Measurements from ENCODE around the gene MTHFSD. TPM values are rescaled to one million over a fixed set of nuclear protein-coding genes. Genes with fewer than 3 reads are reported as not detected.

MTHFSD gene
- total and polyA plus RNA-seq, 2 of the 8 experiments (the other 6 are each of a cell fraction or from before 2014, with no cell fraction given) = 7.1 to 9.8 TPM

DNA sequence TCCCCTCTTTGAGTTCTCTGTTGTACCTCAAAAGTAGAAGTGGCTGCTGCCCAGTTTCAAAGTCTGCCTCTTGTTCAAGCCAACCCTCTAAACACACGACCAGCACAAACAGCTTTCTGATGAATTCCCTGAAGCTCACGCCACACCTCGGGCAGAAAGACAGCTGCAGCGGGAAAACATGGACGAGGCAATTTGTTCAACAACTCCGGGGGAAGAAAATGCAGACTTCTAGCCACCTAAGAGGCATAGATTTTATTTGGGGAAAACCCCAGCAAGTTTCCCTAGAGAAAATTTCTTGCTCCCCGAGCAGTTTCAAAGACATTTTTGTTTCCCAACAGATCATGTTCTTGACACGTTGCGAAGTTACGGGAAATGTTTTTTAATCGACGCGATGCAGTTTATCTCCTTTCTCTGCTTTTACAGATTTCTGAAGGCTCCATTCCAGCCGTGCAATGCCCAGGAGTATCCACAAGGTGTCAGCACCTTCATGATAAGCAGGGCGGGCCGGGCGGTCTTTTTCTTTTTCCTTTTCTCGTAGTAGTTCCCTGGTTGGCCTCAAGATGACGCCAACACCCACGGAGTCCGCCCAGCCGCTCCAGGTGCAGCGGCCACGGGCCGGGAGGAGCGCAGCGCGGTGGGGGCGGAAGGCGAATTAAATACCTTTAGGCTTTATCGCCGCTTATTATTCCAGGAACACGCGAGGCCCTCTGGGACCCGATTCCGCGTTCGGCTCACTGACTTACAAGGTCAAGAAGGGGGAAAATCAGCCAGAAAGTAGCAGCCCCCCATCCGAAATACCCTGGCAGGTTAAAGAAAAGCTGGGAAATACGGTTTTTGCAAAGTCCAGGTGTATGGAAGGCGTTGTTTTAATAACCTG lies 8.7 kb upstream of the MTHFSD start (continued):
- TF ChIP-seq, protein P1, sequence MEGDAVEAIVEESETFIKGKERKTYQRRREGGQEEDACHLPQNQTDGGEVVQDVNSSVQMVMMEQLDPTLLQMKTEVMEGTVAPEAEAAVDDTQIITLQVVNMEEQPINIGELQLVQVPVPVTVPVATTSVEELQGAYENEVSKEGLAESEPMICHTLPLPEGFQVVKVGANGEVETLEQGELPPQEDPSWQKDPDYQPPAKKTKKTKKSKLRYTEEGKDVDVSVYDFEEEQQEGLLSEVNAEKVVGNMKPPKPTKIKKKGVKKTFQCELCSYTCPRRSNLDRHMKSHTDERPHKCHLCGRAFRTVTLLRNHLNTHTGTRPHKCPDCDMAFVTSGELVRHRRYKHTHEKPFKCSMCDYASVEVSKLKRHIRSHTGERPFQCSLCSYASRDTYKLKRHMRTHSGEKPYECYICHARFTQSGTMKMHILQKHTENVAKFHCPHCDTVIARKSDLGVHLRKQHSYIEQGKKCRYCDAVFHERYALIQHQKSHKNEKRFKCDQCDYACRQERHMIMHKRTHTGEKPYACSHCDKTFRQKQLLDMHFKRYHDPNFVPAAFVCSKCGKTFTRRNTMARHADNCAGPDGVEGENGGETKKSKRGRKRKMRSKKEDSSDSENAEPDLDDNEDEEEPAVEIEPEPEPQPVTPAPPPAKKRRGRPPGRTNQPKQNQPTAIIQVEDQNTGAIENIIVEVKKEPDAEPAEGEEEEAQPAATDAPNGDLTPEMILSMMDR (IDR thresholded peaks at IDR 0.05; ENCODE audit: control extremely low read depth in 1 of 3, insufficient read depth in 1 of 3, low read depth in 1 of 3, low read length in 3 of 3) = peak; percentile 82 to 99 (median 97)
- TF ChIP-seq CHD1 (IDR thresholded peaks at IDR 0.05; ENCODE audit: low read depth, low read length) = no peak
- TF ChIP-seq BACH1 (IDR thresholded peaks at IDR 0.05; ENCODE audit: low read length) = peak; percentile 55; the same call in 1 of the 2 replicates
- TF ChIP-seq SP4 (IDR thresholded peaks at IDR 0.05; ENCODE audit: low read length) = no peak
- TF ChIP-seq, protein P2, sequence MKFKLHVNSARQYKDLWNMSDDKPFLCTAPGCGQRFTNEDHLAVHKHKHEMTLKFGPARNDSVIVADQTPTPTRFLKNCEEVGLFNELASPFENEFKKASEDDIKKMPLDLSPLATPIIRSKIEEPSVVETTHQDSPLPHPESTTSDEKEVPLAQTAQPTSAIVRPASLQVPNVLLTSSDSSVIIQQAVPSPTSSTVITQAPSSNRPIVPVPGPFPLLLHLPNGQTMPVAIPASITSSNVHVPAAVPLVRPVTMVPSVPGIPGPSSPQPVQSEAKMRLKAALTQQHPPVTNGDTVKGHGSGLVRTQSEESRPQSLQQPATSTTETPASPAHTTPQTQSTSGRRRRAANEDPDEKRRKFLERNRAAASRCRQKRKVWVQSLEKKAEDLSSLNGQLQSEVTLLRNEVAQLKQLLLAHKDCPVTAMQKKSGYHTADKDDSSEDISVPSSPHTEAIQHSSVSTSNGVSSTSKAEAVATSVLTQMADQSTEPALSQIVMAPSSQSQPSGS (IDR thresholded peaks at IDR 0.05; ENCODE audit: low read length) = no peak
- TF ChIP-seq NANOG (IDR thresholded peaks at IDR 0.05; ENCODE audit: insufficient read depth, low read depth, low read length, poor library complexity, severe bottlenecking) = no peak
- no peak; the same call in 1 of the 2 replicates for TF ChIP-seq JUND (IDR thresholded peaks at IDR 0.05; ENCODE audit: low read length)
- no peak for TF ChIP-seq PHF8 (conservative IDR thresholded peaks at IDR 0.05; ENCODE audit: low read depth, low read length)
- no peak for TF ChIP-seq MAFK (IDR thresholded peaks at IDR 0.05; ENCODE audit: low read depth, low read length)
- no peak for TF ChIP-seq ZNF274 (IDR thresholded peaks at IDR 0.05; ENCODE audit: borderline replicate concordance, extremely low read depth, low read length)
- 0 out of 2 replicates have a peak, but pooled peaks have one; percentile 22 for TF ChIP-seq GTF2F1 (IDR thresholded peaks at IDR 0.05; ENCODE audit: borderline replicate concordance, low read depth, low read length)

Data from H1 (cell line).